ENCODE results near the gene MAEL. TPM values are rescaled to one million over a fixed set of nuclear protein-coding genes. Genes with fewer than 3 reads are reported as not detected.

The MAEL gene
- total and polyA plus RNA-seq, 3 experiments from 2014 or later: not detected

DNA sequence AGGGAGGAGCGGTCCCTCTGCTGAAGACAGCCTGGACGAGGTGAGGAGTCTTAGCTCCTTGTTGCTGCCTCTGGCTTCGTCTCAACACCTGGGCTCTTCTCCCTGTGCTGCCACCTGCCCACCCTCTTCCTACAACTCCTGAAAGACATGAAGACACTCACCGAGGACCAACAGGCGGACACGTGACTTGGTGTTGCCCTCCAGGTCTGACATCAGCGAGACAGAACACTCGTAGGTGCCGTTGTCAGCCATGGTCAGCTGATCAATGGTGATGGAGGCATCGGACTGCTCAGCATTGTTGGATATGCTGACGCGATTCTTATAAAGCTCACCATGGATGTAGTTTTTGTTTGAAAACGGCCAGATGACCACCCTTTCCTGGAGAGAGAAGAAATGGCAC lies 79.7 kb downstream of the MAEL start:
- ChIA-PET POLR2A (no interaction called here), CTCF (interaction anchor here (0.7 to 1.6 kb wide), 5 partner anchors 10 to 199 kb away, joined by 3 to 6 read pairs (median 3); no protein-coding TSS in a partner anchor)
- H3K9me3 ChIP-seq (ENCODE audit: low read length): no peaks in the 10 kb centered on the region
- H3K4me1 ChIP-seq (ENCODE audit: insufficient read depth, low read length): no peaks in the 10 kb centered on the region
- Mint-ChIP-seq H3K27me3 (peaks cover 0 to 4% of the 10 kb centered on the region in 2 donors), H3K4me3 (no peak overlapping the region), H3K36me3 (peaks cover 0 to 3% (median 0%) of the 10 kb centered on the region in 3 donors), H3K27ac (no peak overlapping the region), H3K4me1 (peaks cover 0 to 5% (median 3%) of the 10 kb centered on the region in 3 donors), H3K9me3 (no peaks in the 10 kb centered on the region)
- H3K36me3 ChIP-seq (ENCODE audit: insufficient read depth, low read length): no peaks in the 10 kb centered on the region
- no peak overlapping the region for H3K4me3 ChIP-seq (ENCODE audit: low read length)
- no peak overlapping the region for H3K27ac ChIP-seq (ENCODE audit: low read depth, low read length)
- DNase-seq: no peak
- no peaks in the 10 kb centered on the region for H3K27me3 ChIP-seq (ENCODE audit: insufficient read depth, low read length, poor library complexity, severe bottlenecking)

DNA sequence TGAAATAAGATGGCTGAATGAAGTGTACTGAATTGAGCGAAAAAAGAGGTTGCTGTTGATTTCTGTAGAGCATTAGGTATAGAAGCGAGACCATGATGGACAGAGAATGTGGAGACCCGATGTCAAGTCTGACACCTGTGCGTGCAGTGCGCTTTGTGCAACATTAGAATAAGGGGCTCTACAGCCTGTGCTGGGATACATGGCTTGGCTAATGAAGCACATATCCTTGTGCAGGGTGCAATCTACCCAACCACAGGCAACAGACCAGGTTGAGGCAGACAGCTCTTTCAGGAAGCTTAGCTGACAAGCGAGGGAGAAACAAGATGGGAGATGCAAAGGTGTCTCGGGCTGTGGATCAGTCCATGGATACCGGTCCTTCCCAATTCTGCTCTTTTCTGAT lies 82.2 kb downstream of the MAEL start:
- no peak for DNase-seq
- peak overlapping the region in 3 of 8 donors; percentile 2 to 16 (median 4) for H3K27ac Mint-ChIP-seq
- H3K4me3 Mint-ChIP-seq: no peak overlapping the region
- no peaks in the 10 kb centered on the region for H3K9me3 Mint-ChIP-seq
- H3K4me1 Mint-ChIP-seq: peaks cover 18 to 21% (median 19%) of the 10 kb centered on the region in 3 donors
- H3K36me3 ChIP-seq (ENCODE audit: insufficient read depth, low read length): no peaks in the 10 kb centered on the region
- ChIA-PET CTCF (interaction anchor here (1.3 kb wide), 1 partner anchor 161 kb away, joined by 4 read pairs; no protein-coding TSS in a partner anchor), POLR2A (interaction anchor here (0.5 kb wide), 1 partner anchor 137 kb away, joined by 3 read pairs; no protein-coding TSS in a partner anchor)
- H3K27me3 Mint-ChIP-seq: no peaks in the 10 kb centered on the region
- no peaks in the 10 kb centered on the region for H3K9me3 ChIP-seq (ENCODE audit: low read length)
- H3K27me3 ChIP-seq (ENCODE audit: insufficient read depth, low read length, poor library complexity, severe bottlenecking): no peaks in the 10 kb centered on the region
- peaks cover 0 to 3% (median 2%) of the 10 kb centered on the region in 3 donors for H3K36me3 Mint-ChIP-seq
- H3K4me1 ChIP-seq (ENCODE audit: insufficient read depth, low read length): peaks cover 9% of the 10 kb centered on the region
- H3K4me3 ChIP-seq (ENCODE audit: low read length): no peak overlapping the region
- no peak overlapping the region for H3K27ac ChIP-seq (ENCODE audit: low read depth, low read length)

Other genes with a start within 250 kb of the MAEL start
- 10 to 100 TPM; 71.9 to 76.0 TPM for gene POGK, start 149.8 kb upstream of the MAEL start, total RNA-seq
- 19.1 TPM for gene POGK, start 149.8 kb upstream of the MAEL start, polyA plus RNA-seq
- 10 to 100 TPM; 18.5 to 18.6 TPM for gene TADA1, start 113.0 kb upstream of the MAEL start, total RNA-seq
- 13.2 TPM for gene TADA1, start 113.0 kb upstream of the MAEL start, polyA plus RNA-seq
- 1 to 10 TPM; 3.9 to 4.4 TPM for gene ILDR2, start 13.7 kb upstream of the MAEL start, total RNA-seq
- gene ILDR2, start 13.7 kb upstream of the MAEL start, polyA plus RNA-seq: not detected
- under 1 TPM; 0.66 to 0.97 TPM for gene GPA33, start 101.1 kb downstream of the MAEL start, total RNA-seq
- 19.7 TPM for gene GPA33, start 101.1 kb downstream of the MAEL start, polyA plus RNA-seq
- not detected for gene STYXL2, start 104.8 kb downstream of the MAEL start, total RNA-seq
- not detected for gene STYXL2, start 104.8 kb downstream of the MAEL start, polyA plus RNA-seq
- gene POU2F1, start 231.6 kb downstream of the MAEL start, total RNA-seq: 10 to 100 TPM; 12.3 to 13.5 TPM
- 11.8 TPM for gene POU2F1, start 231.6 kb downstream of the MAEL start, polyA plus RNA-seq

Data from CD8-positive, alpha-beta memory T cell (primary cell).